GM19372 (cell line): Measurements from ENCODE around the gene ZNF766.
"Not testable (repeated sequence)": the region's sequence is repeated elsewhere in the genome, so short reads cannot be mapped to it uniquely, and the experiment has no call there.

Experiments
- ATAC-seq: cut with Tn5 transposase; IDR thresholded peaks from one replicate; pipeline ENCODE4 v1.9.1; 2021; ENCODE audit warnings: mild to moderate bottlenecking, low read depth, moderate library complexity; ENCODE audit not compliant: unreplicated experiment

ZNF766 gene

DNA sequence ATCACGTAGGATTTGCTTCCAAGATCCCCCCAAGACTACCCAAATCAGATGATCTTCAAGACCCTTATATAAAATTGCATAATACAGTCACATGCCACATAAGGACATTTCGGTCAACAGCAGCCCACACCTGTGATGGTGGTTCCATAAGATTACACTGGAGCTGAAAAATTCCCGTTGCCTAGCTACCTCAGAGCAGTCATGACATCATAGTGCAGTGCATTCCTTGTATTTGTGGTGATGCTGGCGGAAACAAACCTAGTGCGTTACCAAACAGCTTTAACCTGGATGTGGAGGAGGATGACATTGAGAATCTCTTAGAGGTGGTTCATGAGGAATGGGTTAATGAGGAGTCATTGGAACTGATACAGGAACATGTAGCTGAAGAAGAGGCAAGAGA is 4.8 kb downstream of the ZNF766 start:
- no peak for ATAC-seq

DNA sequence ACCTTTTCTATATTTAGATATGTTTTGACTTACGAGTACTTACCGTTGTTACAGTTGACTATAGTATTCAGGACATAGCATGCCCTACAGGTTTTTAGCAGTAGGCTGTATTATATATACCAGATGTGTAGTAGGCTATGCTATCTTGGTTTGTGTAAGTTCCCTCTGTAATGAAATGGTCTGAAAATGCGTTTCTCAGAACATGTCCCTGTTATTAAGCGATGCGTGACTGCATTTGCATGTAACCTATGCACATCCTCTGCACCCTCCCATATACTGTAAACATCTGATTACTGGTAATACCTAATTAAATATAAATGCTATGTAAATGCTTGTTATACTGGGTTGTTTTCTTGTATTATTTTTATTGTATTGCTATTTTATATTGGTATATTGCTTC is 6.6 kb downstream of the ZNF766 start:
- no peak for ATAC-seq

DNA sequence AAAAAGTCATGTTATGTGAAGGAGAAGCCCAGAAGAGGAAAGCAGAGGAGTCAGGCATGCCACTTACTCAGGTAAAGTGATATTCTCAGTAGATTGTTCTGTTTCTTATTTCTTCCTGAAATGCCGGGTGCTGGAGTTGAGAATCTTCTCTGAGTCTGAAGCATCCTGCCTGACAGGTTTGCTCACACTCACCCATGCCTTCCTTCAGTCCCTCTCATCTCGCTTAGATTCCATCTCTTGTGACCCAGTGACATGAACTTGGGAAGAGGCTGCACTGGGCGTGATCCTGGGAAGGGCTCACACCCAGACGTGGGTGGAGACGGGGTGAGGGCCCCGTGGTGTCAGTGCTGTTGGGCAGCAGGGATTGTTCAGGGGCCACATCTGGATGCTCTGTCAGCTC is 8.1 kb downstream of the ZNF766 start:
- no peak for ATAC-seq

DNA sequence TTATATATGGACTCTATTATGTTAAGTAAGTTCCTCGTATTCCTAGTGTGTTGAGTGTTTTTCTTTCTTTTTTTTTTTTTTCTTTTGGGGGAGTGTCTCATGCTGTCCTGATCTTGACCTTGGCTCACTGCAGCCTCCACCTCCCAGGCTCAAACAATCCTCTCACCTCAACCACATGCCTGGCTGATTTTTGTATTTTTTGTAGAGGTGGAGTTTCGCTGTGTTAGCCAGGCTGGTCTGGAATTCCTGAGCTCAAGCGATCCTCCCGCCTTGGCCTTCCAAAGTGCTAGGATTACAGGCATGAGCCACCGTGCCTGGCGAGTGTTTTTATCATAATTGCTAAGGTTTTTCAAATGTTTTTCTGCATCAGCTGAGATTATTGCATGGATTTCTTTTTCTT is 16.9 kb downstream of the ZNF766 start:
- no peak for ATAC-seq

DNA sequence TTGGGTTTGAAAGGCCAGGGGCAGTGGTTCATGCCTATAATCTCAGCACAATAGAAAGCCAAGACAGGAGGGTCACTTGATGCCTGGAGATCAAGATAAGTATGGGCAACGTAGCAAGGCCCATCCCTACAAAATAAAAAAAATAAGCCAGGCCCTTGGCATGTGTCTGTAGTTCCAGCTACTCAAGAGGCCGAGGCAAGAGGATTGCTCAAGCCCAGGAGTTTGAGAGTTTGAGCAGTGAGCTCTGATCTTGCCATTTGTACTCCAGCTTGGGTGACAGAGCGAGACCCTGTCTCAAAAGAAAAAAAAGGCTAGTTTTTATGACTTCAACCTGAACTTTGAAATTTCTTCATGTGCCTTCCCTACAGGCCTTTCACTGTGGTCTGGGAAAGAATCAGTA is 22.4 kb downstream of the ZNF766 start:
- ATAC-seq, result no peak

DNA sequence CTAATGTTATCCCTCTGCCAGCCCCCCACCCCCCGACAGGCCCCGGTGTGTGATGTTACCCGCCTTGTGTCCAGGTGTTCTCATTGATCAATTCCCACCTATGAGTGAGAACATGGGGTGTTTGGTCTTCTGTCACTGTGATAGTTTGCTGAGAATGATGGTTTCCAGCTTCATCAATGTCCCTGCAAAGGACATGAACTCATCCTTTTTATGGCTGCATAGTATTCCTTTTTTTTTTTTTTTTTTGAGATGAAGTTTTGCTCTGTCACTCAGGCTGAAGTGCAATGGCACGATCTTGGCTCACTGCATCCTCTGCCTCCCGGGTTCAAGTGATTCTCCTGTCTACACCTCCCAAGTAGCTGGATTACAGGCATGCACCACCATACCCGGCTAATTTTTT is 23.6 kb downstream of the ZNF766 start:
- ATAC-seq, result not testable (repeated sequence)

DNA sequence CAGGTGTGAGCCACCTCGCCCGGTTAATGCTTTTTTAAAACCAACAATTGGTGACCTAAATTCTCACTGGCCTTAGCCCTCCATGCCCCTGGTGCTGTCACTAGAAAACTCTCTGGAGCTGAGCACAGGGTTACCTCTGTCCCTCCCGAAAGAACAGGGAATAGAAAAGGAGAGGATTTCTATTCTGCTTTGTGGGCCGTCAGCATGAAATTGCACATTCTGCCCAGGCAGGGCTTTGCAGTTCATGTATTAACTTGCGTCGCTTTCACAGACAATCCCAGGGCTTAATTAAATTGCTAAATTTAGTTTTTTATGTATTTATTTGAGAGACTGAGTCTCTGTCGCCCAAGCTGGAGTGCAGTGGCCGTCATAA is 27.0 kb downstream of the ZNF766 start:
- ATAC-seq, result peak; percentile 14

DNA sequence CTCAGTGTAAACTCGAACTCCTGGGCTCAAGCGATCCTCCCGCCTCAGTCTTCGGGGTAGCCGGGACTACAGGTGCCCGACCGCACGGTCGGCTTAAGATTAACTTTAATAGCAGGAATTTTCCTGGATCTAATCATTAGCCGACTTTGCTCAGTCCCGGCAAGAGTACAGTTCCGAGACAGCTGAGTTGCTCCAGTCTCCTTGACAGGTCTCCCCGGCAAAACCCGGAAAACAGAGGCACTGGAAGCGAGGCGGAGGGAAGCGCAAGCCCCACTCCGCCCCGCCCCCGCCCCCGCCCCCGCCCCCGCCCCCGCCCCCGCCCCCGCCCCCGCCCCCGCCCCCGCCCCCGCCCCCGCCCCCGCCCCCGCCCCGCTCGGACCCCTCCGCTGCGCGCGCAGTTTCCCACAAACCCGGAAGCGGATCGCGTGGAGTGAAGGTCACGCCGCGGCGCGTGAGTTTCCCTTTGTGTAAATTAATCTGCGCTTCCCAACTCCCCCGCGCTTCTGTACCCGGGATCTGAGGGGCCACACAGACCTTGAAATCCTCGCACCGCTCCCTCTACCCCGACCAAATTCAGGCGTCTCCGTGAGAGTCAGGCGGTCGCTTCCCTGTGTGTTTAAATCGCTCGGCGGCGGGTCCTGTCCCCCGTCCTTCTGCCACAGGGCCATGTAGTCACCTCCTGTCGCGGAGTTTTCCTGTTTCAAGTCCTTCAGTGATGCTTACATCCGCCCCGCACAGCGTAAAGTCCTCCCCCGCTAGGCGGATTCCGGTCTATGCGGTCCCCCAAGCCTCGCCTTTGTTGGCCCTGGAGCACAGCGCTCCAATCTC is 27.6 kb downstream of the ZNF766 start, which contains the start of gene ZNF480:
ZNF480 (plus strand) TSS at position 397 of the 828 bp plus-strand sequence. CDS start 3,244 bp downstream, outside the sequence.
- ATAC-seq, result peak; percentile 45

DNA sequence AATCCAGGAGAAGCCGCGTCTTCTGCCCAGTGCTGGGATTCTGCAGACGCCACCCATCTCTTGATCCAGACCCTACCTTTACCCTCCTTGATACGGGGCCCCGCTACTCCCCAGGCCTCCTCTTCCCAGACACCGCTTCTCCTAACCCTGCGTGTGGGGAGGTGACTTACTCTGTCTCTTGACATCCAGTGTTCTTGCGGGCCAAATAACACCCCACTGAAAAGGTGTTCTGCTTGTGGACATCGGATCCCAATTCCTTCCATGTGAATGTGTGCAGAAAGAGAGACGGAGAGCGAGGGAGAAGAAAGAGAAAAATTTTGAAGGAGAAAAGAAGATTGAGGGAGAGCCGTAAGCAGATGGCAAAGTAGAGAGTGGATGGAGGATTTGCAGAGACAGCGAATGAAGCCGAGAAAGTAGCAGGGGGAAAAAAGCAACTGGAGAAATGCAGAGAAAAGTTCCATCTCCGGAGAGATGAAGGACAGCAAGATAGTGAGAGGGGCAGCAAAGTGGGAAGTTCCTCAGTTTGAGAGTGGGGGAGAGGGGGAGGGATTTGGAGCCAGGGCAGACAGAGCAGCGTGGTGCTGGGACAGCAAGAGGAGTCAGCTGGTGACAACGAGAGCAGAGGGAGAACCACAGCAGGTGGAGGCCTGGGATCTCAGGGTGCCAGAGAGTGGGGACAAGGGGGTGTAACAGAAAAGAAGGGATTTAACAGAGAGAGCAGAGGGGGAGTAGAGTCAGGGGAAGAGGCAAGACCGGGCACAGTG is 28.4 kb downstream of the ZNF766 start:
- ATAC-seq, result no peak

DNA sequence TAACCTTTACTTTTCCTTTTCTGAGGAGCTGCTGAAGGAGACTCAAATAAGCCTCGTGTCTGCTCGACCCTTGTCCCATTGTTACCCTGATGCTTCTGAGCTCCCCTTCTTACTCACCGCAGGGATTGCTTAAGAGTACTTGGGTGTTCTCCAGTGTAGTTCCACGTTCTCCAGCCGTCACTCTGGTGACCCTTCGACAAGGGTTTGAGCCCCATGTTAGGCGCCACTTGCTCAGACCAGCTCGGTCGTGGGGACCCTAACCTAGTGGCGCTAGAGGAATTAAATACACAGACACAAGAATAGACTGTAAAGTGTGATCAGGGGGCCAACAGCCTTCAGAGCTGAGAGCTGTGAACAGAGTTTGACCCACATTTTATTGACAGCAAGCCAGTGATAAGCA is 37.9 kb downstream of the ZNF766 start:
- no peak for ATAC-seq

DNA sequence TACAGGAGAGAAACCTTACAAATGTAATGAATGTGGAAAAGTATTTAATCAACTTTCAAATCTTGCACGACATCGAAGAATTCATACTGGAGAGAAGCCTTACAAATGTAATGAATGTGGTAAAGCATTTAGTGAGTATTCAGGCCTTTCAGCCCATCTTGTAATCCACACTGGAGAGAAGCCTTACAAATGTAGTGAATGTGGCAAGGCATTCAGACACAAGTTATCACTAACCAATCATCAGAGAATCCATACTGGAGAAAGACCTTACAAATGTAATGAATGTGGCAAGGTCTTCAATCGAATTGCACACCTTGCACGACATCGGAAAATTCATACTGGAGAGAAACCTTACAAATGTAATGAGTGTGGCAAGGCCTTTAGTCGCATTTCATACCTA is 53.0 kb downstream of the ZNF766 start:
- ATAC-seq, result no peak

DNA sequence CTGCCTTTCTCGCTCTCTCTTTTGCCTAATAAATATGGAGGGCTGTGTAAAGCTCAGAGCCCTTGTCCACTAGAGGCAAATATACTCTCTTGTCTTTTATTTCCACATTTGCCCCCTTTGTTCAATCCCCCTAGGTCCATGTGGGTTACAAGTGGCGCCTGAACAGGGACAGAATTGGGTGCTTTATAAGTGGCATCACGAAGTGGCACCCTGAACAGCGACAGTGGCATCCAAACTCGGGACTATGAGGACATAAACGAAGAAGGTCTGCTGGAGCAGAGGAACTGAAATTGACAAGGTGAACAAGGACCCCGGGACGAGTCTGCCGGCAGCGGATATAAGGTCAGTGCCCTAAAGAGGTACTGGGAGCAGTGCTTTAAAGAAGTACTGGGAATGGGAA is 62.4 kb downstream of the ZNF766 start:
- ATAC-seq, result no peak

DNA sequence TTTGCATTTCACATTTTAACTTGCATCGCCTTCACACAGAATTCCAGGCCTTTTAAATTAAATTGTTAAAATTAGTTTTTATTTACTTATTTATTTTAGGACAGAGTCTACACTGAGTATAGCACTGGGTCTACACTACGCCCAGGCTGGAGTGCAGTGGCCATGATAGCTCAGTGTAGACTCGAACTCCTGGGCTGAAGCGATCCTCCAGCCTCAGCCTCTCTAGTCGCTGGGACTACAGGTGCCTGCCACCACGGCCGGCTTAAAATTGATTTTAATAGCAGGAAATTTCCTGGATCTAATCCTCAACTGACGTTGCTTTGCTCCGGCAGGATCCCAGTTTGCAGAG is 66.4 kb downstream of the ZNF766 start:
- ATAC-seq, result no peak

DNA sequence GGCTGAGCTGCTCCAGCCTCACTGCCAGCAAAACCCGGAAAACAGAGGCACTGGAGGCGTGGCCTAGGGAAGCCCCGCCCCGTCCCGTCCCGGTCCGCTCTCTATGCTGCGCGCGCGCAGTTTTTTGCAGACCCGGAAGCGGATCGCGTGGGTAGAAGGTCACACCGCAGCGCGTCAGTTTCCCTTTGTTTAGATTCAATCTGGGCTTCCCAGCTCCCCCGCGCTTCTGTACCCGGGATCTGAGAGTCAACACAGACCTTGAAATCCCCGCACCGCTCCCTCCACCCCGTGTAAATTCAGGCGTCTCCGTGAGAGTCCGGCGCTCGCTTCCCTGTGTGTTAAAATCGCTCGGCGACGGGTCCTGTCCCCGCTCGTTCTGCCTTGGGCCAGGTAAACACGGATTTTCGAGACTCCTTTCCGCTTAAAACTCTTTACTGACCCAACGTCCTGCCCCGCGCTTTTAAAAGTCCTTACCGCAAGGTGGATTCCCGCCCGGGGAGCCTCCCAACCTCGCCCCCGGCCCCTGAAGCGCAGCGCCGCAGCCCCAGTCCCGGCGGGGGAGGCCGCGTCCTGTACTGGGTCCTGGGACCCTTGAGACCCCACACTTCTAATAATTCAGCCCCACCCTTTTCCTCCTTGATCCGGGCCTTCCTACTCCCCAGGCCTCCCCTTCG is 66.9 kb downstream of the ZNF766 start, which contains the start of gene ZNF610:
ZNF610 (plus strand) TSS at position 127 of the 674 bp plus-strand sequence. CDS start 12,930 bp downstream, outside the sequence.
- no peak for ATAC-seq

DNA sequence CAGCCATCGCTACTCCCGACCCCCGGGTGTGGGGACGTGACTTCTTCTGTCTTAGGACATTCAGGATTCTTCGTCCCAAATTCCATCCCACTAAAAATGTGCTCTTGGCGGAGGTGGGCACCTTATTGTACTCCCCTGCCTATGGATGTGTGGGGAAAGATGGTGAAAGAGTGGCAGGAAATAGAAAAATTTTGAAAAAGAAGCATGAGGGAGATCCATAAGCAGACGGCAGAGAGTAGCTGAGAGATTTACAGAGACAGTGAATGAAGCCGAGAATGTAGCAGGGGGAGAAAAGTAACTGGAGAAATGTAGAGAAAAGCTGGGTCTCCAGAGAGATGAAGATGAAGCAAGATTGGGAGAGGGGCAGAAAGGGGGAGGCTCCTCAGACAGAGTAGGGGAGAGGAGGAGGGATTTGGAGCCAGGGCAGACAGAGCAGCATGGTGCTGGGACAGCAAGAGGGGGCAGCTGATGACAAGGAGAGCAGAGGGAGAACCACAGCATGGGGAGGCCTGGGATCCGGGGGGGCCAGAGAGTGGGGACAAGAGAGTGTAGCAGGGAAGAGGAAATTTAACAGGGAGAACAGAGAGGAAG is 67.5 kb downstream of the ZNF766 start:
- ATAC-seq, result no peak

DNA sequence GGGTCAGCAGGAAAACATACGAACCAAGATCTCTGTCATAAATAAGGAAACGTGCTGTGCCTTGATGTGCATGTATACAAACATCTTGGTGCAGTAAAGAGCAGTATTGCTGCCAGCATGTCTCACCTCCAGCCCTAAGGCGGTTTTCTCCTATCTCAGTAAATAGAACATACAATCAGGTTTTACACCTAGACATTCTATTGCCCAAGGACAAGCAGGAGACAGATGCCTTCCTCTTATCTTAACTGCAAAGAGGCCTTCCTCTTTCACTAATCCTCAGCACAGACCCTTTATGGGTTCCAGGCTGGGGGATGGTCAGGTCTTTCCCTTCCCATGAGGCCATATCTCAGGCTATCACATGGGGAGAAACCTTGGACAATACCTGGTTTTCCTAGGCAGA is 69.6 kb downstream of the ZNF766 start:
- ATAC-seq, result not testable (repeated sequence)

DNA sequence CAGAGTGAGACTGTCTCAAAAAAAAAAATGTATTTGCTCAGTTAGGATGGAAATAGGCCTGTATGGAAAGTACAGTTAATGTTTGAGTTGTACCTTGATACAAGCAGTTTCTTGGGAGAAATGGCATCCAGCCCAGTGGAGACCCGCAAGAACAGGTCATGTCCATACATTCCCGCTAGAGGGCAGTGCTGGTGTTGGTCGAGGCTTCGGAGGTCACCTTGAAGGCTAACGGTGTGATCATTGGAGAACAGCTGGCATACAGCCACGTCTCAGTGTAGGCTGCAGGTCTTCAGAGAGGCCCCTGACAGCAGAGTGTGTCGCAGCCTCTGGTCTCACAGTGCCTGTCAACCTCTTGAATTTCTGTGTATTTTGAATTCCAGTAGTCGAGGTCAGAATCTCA is 74.2 kb downstream of the ZNF766 start:
- no peak for ATAC-seq

DNA sequence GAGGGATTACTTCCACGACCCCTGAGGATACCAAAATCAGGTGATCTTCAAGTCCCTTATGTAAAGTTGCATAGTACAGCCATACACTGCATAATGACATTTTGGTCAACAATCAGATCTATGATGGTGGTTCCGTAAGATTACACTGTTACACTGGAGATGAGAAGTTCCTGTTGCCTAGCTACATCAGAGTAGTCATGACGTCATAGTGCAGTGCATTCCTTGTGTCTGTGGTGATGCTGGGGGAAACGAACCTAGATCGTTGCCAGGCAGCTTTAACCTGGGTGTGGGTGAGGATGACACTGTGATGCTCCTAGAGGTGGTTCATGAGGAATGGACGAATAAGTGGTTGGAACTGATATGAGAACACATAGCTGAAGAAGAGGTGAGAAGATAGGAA is 75.8 kb downstream of the ZNF766 start:
- no peak for ATAC-seq
